LNCaP clone FGC (cell line): ENCODE data around the gene RETSAT.
A peak's percentile ranks its signal among the peaks of the same experiment; 100 is the strongest.

Experiments used
- DNase-seq: peaks from one replicate; pipeline ENCODE4 v3.0.0-alpha.2; 2011; ENCODE audit warnings: low read depth
- H3K4me3 ChIP-seq: 2 replicates; pipeline ENCODE4 v1.5.1; 2011; ENCODE audit warnings: mild to moderate bottlenecking, low read depth, low read length, control low read depth
- CTCF ChIP-seq: IDR thresholded peaks from 2 replicates; pipeline ENCODE4 v1.5.1; 2012; ENCODE audit warnings: mild to moderate bottlenecking; ENCODE audit not compliant: control insufficient read depth, insufficient read depth; ENCODE audit errors: extremely low read depth

RETSAT gene

GRCh38 chr2:85354286-85355072 lies at the start of gene RETSAT, which contains the start of gene ELMOD3:
RETSAT (minus strand) TSS chr2:85354528; CDS start chr2:85354507, 21 bp downstream.
ELMOD3 (plus strand) TSS chr2:85354769; CDS start chr2:85357199, 2,430 bp downstream.
- DNase-seq, result peak; percentile 99
- H3K4me3 ChIP-seq, result peak within 1 kb of the TSS; percentile 96
- TF ChIP-seq CTCF, result no peak

GRCh38 chr2:85401844-85402243 lies 47.5 kb upstream of the RETSAT start:
- no peak for TF ChIP-seq CTCF
- H3K4me3 ChIP-seq, result no peak overlapping the region
- no peak for DNase-seq

- no peak for TF ChIP-seq CTCF
- DNase-seq, result no peak
- no peak overlapping the region for H3K4me3 ChIP-seq
Measured at GRCh38 chr2:85401464-85401805, 47.1 kb upstream of the RETSAT start.

GRCh38 chr2:85400541-85401463 lies 46.5 kb upstream of the RETSAT start:
- no peak for TF ChIP-seq CTCF
- DNase-seq, result peak; percentile 54
- no peak overlapping the region for H3K4me3 ChIP-seq

GRCh38 chr2:85400023-85400422 lies 45.7 kb upstream of the RETSAT start:
- no peak for TF ChIP-seq CTCF
- no peak for DNase-seq
- H3K4me3 ChIP-seq, result no peak overlapping the region

GRCh38 chr2:85399183-85399455 lies 44.8 kb upstream of the RETSAT start:
- no peak overlapping the region for H3K4me3 ChIP-seq
- DNase-seq, result no peak
- no peak for TF ChIP-seq CTCF
